Activated naive CD4-positive, alpha-beta T cell treated with anti-CD3 and anti-CD28 coated beads for 36 hours (primary cell): ENCODE measurements around the gene UGT1A1. TPM values are rescaled to one million over a fixed set of nuclear protein-coding genes. Genes with fewer than 3 reads are reported as not detected.
"Not testable (repeated sequence)": the region's sequence is repeated elsewhere in the genome, so short reads cannot be mapped to it uniquely, and the experiment has no call there.

Experiments used
- CTCF ChIA-PET: fragments of 350-600 bp; sonication (Branson Sonifier 250); formaldehyde crosslinking; loops from one replicate; lab custom pipeline; 2021; ENCODE audit warnings: antibody characterized with exemption; lab: Charles Lee
- DNase-seq: peaks from one replicate; pipeline ENCODE4 v3.0.0-alpha.2; 2020
- H3K27ac Mint-ChIP-seq: one replicate; pipeline ENCODE4 v1.8.0; 2021; ENCODE audit warnings: mild to moderate bottlenecking, mixed read lengths
- H3K27me3 Mint-ChIP-seq: one replicate; pipeline ENCODE4 v1.8.0; 2021; ENCODE audit warnings: low read depth, mixed read lengths
- H3K36me3 Mint-ChIP-seq: one replicate; pipeline ENCODE4 v1.8.0; 2021; ENCODE audit warnings: low read depth, mixed read lengths
- H3K4me1 Mint-ChIP-seq: one replicate; pipeline ENCODE4 v1.8.0; 2021; ENCODE audit warnings: low read depth, mixed read lengths
- H3K4me3 Mint-ChIP-seq: one replicate; pipeline ENCODE4 v1.8.0; 2021; ENCODE audit warnings: mild to moderate bottlenecking, moderate library complexity, mixed read lengths
- H3K9me3 Mint-ChIP-seq: one replicate; pipeline ENCODE4 v1.8.0; 2021; ENCODE audit warnings: mixed read lengths
- intact Hi-C: fragments of 100-400 bp; cut with micrococcal nuclease; formaldehyde crosslinking; loops from one replicate; pipeline ENCODE4 v1.15.1; 2023
- total RNA-seq, 2 experiments: library from RNA; stranded (reverse); gene quantifications; one replicate each; pipeline ENCODE4 v1.2.3, GENCODE V29; 2021

UGT1A1 gene
- total RNA-seq, 2 experiments from 2014 or later: not detected

DNA sequence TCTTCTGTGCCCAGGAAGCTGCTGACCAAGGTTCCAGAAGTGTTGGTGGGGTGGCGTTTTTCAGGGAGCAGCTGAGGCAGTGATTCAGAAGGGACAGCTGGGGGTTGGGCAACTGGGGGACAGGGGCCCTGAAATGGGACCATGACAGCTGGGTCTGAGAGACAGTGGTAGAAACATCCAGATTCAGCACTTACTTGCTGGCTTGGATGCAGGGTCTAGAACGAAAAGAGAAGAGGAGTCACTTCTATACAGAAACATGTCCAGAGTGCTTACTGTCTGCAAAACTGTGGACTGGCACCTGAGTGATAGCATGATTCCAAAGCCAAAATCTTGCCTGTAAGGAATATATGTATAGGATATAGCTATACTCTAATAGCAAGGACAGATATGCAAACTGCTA is 14.2 kb upstream of the UGT1A1 start:
- H3K36me3 Mint-ChIP-seq, CTCF ChIA-PET, H3K9me3 Mint-ChIP-seq, intact Hi-C loops, DNase-seq, H3K4me1 Mint-ChIP-seq, H3K27me3 Mint-ChIP-seq, H3K4me3 Mint-ChIP-seq, H3K27ac Mint-ChIP-seq: not testable (repeated sequence)

DNA sequence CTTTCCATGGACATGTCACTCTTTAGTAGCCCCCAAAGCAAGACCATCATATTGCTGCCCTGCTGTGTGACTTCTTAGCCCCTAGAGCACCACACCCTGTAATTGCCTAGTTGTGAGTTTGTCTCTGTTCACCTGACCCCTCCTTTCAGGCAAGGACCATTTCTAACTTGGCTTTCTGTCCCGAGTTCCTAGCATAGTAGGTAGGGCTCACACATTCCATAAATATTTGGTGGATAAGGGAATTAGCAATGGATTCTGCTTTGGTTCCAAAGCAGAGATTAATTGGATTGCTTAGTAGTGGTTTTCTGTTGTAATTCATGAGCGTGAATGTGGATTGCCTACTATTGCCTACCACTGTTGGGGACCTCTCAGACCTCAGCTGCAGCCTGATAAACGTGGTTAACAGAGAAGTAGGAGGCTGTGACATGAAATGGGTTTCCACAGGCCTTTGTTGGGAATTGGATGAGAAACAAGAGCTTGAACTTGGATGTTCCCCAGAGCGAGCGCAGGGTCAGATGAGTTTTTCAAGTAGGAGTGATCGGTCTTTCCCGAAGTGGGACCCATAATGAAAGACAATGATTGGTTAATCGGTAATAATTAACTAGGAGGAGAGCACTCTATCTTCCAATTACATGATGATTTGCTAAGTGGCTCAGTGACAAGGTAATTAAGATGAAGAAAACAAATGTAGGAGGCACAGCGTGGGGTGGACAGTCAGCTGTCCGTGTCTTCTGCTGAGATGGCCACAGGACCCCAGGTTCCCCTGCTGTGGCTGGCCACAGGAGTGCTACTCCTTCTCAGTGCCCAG is 13.4 kb upstream of the UGT1A1 start:
- intact Hi-C loops: no loop called here
- CTCF ChIA-PET: no interaction called here
- Mint-ChIP-seq H3K27me3 (peaks cover 5% of the 10 kb centered on the region), H3K9me3 (peaks cover 4% of the 10 kb centered on the region), H3K4me1 (no peaks in the 10 kb centered on the region), H3K4me3 (no peak overlapping the region), H3K36me3 (no peaks in the 10 kb centered on the region), H3K27ac (no peak overlapping the region)
- DNase-seq: no peak

DNA sequence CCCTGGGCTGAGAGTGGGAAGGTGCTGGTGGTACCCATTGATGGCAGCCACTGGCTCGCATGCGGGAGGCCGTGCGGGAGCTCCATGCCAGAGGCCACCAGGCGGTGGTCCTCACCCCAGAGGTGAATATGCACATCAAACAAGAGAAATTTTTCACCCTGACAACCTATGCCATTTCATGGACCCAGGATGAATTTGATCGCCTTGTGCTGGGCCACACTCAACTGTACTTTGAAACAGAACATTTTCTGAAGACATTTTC is 12.9 kb upstream of the UGT1A1 start:
- no peaks in the 10 kb centered on the region for H3K4me1 Mint-ChIP-seq
- peaks cover 5% of the 10 kb centered on the region for H3K27me3 Mint-ChIP-seq
- CTCF ChIA-PET: no interaction called here

DNA sequence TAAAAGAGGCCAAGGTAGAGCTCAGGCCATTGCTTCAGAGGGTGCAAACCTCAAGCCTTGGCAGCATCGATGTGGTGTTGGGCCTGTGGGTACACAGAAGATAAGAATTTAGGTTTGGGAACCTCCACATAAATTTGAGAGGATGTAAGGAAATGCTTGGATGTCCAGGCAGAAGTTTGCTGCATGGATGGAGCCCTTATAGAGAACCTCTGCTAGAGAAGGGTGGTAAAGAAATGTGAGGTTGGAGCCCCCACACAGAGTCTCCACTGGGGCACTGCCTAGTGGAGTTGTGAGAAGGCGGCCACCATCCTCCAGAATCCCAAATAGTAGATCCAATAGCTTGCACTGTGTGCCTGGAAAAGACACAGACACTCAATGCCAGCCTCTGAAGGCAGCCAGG is 9.4 kb upstream of the UGT1A1 start:
- H3K9me3 Mint-ChIP-seq, H3K4me1 Mint-ChIP-seq, CTCF ChIA-PET, H3K36me3 Mint-ChIP-seq, intact Hi-C loops, H3K4me3 Mint-ChIP-seq, H3K27ac Mint-ChIP-seq, DNase-seq: not testable (repeated sequence)
- peaks cover 12% of the 10 kb centered on the region for H3K27me3 Mint-ChIP-seq

More for the DNA sequence above, 12.9 kb upstream of the UGT1A1 start:
- H3K4me3 Mint-ChIP-seq: no peak overlapping the region
- peaks cover 4% of the 10 kb centered on the region for H3K9me3 Mint-ChIP-seq
- no peaks in the 10 kb centered on the region for H3K36me3 Mint-ChIP-seq
- DNase-seq: no peak
- no peak overlapping the region for H3K27ac Mint-ChIP-seq
- intact Hi-C loops: no loop called here

DNA sequence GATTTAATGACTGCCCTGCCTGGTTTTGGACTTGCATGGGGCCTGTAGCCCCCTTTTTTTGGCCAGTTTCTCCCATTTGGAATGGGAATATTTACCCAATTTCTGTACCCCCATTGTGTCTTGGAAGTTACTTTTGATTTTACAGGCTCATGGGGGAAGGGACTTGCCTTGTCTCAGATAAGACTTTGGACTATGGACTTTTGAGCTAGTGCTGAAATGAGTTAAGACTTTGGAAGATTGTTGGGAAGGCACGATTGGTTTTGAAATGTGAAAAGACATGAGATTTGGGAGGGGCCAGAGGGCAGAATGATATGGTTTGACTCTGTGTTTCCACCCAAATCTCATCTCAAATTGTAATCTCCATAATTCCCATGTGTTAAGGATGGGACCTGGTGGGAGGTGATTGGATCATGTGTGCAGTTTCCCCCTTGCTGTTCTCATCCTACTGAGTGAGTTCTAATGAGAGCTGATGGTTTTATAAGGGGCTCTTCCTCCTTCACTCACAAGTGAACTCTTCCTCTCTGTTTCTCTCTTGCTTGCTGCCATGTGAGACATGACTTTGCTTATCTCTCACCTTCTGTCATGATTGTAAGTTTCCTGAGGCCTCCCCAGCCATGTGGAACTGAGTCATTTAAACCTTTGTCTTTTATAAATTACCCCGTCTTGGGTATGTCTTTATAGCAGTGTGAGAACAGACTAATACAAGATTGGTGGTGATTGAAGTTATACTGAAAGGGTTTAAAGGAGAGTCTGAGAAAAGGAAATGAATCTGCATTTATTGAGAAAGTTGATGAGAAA is 8.7 kb upstream of the UGT1A1 start:
- H3K27ac Mint-ChIP-seq, H3K9me3 Mint-ChIP-seq, DNase-seq, intact Hi-C loops, H3K4me1 Mint-ChIP-seq, H3K4me3 Mint-ChIP-seq, CTCF ChIA-PET, H3K36me3 Mint-ChIP-seq: not testable (repeated sequence)
- peaks cover 12% of the 10 kb centered on the region for H3K27me3 Mint-ChIP-seq

DNA sequence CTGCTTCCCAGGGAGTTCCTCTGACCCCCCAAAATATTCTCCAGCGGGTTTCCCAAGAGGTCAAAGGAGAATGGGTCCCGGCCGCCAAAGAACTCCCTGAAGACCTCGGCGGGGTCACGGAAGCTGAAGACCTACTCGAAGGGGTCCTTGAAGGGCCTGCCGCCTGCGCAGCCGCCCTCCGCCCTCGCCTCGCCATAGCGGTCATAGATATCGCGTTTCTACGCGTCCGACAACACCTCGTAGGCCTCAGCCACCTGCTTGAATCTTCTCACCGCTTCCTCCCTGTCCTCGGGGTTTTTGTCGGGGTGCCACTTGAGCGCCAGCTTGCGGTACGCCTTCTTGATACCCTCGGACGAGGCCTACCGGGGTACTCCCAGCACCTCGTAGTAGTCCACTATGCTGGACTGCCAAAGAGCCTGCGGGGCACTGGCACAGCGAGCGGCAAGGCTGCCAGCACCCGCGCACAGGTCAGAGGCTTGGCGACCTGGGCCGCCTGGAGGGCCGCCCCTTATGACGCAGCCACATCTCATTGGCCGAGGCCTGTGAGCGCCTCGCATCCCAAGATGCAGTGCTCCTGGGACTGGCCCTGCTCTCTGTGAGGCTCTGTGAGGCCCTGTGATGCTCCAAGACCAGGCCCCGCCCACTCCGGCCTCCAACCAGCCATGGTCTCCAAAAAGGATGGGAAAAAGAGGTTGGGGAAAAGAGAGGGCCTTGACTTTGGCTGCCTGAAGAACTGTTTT is 5.0 kb upstream of the UGT1A1 start:
- DNase-seq: no peak
- Mint-ChIP-seq H3K27ac (no peak overlapping the region), H3K36me3 (no peaks in the 10 kb centered on the region), H3K4me3 (no peak overlapping the region), H3K27me3 (peaks cover 7% of the 10 kb centered on the region), H3K4me1 (no peaks in the 10 kb centered on the region), H3K9me3 (peaks cover 4% of the 10 kb centered on the region)
- intact Hi-C loops: no loop called here
- CTCF ChIA-PET: no interaction called here

DNA sequence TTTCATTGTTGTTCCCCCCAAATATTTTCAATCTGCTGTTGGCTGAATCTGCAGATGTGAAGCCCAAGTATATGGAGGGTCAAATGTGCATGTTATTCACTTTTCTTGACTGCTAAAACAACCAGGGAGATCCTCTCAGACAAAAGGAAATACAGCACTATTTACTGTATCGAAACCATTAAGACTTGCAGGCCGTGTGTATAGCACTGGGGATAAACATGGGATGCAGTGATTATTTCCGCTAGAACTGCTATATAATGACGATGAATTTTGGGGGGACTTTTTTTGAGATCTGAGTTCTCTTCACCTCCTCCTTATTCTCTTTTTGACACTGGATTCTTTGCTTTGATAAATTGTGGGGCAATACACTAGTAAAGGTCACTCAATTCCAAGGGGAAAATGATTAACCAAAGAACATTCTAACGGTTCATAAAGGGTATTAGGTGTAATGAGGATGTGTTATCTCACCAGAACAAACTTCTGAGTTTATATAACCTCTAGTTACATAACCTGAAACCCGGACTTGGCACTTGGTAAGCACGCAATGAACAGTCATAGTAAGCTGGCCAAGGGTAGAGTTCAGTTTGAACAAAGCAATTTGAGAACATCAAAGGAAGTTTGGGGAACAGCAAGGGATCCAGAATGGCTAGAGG is 3.5 kb upstream of the UGT1A1 start:
- Mint-ChIP-seq H3K27ac (no peak overlapping the region), H3K36me3 (no peaks in the 10 kb centered on the region), H3K27me3 (peaks cover 7% of the 10 kb centered on the region), H3K4me1 (no peaks in the 10 kb centered on the region), H3K9me3 (peaks cover 1% of the 10 kb centered on the region), H3K4me3 (no peak overlapping the region)
- no peak for DNase-seq
- intact Hi-C loops: no loop called here
- CTCF ChIA-PET: no interaction called here

DNA sequence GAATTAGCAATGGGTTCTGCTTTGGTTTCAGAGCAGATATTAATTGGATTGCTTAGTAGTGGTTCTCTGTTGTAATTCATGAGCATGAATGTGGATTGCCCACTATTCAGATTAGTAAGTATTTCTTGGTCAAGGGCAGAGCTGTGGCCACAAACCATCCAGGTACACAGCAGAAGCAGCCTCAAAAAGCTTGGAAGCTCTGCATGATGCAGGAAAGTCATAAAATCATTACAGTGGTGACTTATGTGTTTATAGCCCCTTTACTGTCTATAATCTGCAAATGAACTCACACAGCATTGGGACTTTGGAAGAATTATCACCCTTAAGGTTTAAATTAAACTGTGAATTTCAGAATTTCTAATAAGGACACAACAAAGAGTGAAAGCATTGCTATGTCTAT is 1.9 kb upstream of the UGT1A1 start:
- no peaks in the 10 kb centered on the region for H3K4me1 Mint-ChIP-seq
- no peak overlapping the region for H3K4me3 Mint-ChIP-seq
- peaks cover 5% of the 10 kb centered on the region for H3K27me3 Mint-ChIP-seq
- H3K9me3 Mint-ChIP-seq: no peaks in the 10 kb centered on the region
- DNase-seq: no peak
- no peaks in the 10 kb centered on the region for H3K36me3 Mint-ChIP-seq
- CTCF ChIA-PET: no interaction called here
- no peak overlapping the region for H3K27ac Mint-ChIP-seq
- intact Hi-C loops: no loop called here

DNA sequence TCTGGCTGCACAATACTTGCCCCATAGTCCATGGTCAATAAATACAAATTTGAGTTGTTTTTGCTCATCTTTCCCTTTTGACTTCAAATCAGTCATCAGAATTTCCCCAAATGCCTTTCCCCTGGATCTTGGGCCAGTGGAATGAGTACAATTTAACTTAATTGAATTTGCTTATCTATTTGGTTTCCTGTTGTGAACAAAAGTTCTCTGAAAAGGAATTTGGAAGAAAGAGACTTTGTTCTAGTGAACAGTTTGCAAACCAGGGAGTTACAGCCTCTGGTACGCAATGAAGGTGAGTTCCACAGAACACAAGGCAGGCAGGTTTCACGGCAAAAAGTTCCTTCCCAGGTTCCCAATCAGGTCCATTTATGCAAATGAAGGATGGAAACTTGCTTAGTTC is 1.2 kb upstream of the UGT1A1 start:
- Mint-ChIP-seq H3K4me1 (no peaks in the 10 kb centered on the region), H3K4me3 (no peak overlapping the region), H3K27me3 (peaks cover 3% of the 10 kb centered on the region), H3K27ac (no peak overlapping the region), H3K9me3 (no peaks in the 10 kb centered on the region), H3K36me3 (no peaks in the 10 kb centered on the region)
- intact Hi-C loops: no loop called here
- DNase-seq: no peak
- CTCF ChIA-PET: no interaction called here

DNA sequence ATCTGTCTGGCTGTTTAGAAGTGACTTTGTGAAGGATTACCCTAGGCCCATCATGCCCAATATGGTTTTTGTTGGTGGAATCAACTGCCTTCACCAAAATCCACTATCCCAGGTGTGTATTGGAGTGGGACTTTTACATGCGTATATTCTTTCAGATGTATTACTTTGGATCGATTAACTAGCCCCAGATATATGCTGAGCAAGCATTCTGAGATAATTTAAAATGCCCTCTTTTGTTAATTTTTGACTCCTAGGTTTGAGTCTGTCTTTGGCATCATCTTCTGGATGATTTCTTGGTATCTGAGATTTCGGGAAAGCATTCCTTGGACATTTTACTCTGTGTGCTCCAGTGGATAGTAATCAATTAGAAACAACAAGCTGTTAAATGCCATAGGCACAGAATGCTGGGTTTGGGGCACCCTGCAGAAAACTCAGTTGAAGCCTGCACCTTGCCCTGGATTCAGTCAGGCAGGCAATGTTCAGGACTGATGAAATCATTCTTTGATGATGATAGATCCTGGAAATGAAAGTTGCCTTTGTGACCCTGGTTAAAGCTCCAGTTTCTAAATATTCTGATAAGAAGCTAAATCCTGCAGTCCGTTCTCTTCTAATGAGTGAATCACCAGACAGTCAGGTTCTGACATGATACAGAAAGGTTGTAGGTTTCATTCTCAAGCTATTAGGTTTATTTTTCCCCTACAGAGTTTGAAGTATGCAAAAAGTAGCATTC is 1.1 kb downstream of the UGT1A1 start:
- Mint-ChIP-seq H3K9me3 (no peaks in the 10 kb centered on the region), H3K4me3 (no peak overlapping the region), H3K36me3 (no peaks in the 10 kb centered on the region), H3K4me1 (no peaks in the 10 kb centered on the region), H3K27ac (no peak overlapping the region), H3K27me3 (peaks cover 4% of the 10 kb centered on the region)
- CTCF ChIA-PET: no interaction called here
- intact Hi-C loops: no loop called here
- no peak for DNase-seq

DNA sequence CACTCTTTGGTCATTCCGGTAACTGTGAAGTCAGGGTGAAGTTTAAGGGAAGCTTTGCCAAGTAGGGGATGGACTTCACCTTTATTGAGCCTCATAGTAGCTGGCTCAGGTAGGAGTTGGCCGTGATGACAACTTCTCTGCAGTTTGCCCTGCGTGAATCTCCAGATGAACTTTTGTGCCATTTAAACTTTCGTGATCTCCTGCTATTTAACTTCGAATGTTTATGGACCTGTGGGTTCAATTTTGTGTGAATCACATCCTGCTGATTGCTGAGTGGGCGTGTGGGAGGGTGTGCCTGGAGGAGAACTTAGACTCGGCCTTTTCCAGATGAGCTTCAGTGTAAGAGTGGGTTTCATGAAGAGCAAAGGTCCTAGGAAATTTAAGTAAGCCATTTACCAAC is 4.2 kb downstream of the UGT1A1 start:
- CTCF ChIA-PET: no interaction called here
- Mint-ChIP-seq H3K27ac (no peak overlapping the region), H3K27me3 (peaks cover 10% of the 10 kb centered on the region)

DNA sequence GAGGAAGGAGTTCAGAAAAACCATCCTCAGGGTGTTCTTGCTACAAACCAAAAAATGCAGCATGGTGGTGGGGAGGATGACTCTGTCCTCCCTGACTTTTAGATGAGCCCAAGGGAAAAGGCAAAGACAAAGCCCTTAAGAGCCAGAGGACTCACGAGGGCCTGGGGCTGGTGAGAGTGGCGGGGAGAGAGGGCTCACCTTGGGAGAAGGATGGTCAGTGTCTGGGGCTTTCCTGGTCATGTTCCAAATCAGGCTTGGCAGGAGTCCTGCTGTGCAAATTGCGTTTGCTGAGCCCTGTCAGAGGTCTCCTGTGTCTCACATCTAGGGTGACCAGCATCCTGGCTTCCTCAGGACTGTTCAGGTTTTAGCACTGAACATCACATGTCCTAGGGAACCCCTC is 4.7 kb downstream of the UGT1A1 start:
- no peak for DNase-seq
- no peaks in the 10 kb centered on the region for H3K9me3 Mint-ChIP-seq
- H3K4me1 Mint-ChIP-seq: no peaks in the 10 kb centered on the region
- CTCF ChIA-PET: no interaction called here
- H3K4me3 Mint-ChIP-seq: no peak overlapping the region
- no peak overlapping the region for H3K27ac Mint-ChIP-seq
- intact Hi-C loops: no loop called here
- H3K27me3 Mint-ChIP-seq: peaks cover 11% of the 10 kb centered on the region
- H3K36me3 Mint-ChIP-seq: no peaks in the 10 kb centered on the region

More for the DNA sequence above, 4.2 kb downstream of the UGT1A1 start:
- no peak overlapping the region for H3K4me3 Mint-ChIP-seq
- no peaks in the 10 kb centered on the region for H3K36me3 Mint-ChIP-seq
- intact Hi-C loops: no loop called here
- H3K4me1 Mint-ChIP-seq: no peaks in the 10 kb centered on the region
- H3K9me3 Mint-ChIP-seq: no peaks in the 10 kb centered on the region
- no peak for DNase-seq
